Measurements from ENCODE around the gene BMP7.
"Not testable (repeated sequence)": the region's sequence is repeated elsewhere in the genome, so short reads cannot be mapped to it uniquely, and the experiment has no call there.

Gene BMP7

DNA sequence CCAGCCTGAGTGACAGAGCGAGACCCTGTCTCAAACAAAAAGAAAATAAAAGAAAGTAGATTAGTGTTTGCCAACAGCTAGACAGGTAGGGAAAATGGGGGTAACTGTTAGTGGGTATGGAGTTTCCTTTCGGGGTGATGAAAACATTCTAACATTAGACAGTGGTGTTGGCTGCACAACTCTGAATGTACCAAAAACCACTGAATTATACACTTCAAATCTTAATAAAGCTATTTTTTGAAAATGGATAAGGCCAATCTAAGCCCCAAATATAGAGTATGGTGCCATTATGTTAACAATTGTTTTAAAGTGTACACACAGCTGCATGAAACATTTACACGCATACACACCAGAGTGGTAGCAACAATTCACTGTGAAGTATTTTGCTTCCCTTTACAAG lies 57.0 kb downstream of the BMP7 start:
- DNase-seq: no peak

DNA sequence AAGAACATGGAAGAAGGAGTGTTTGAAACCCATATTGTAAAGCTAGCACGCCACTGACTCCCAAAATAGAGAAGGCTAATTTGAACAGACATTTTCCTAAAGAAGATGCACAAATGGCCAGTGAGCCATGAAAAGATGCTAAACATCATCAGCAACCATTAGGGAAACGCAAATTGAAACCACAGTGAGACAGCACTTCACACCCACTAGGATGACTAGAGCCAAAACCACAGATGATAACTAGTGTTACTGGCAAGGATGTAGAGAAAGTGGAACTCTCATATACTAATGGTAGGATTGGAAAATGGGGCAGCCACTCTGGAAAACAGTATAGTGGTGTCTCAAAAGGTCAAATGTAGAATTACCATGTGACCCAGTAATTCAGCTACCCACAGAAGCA lies 58.2 kb downstream of the BMP7 start:
- no peak for DNase-seq

DNA sequence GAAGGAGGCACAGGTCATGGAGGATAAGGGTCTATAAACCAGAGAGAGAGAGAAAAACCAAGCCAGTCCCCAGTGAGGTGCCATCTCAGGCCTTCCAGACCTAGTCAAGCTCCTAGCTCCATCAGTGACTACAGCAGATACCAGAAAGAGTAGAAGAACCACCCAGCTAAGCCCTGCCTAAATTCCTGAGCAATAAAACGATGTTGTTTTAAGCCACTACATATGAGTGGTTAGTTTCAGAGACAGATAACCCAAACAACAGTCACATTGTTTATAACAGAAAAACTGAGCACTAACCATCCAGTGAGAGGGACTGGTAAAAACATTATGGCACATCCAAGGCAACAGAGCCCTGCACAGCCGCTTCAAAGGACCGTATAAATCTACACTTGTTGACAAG lies 59.2 kb downstream of the BMP7 start:
- no peak for DNase-seq

DNA sequence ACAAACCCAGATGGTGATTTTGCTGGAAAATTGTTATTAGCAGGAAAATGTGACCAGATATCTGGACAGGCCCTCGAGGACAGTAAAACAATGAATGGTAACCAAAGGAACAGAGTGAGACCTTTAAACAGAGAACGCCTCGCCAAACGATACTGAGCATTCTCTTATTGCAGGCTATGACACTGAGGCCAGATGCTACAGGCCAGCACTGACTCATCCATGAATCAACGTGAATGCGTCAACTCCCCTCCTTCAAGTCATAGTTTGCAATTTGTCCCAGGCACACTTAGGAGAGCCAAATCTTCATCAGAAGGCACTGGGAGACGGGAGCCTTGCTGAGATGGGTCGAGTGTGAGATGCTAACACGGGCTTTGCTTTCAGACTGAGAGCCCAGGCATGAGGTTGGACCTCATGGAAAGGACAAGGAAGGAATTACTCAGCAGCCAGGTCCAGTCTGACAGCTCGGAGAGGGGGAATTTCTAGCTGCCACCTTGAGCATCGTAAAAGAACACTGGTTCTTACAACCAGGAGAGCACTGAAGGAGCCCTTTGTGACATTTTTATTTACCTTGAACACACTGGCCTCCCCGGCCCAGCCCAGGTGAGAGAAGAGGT lies 60.7 kb downstream of the BMP7 start:
- DNase-seq: no peak

DNA sequence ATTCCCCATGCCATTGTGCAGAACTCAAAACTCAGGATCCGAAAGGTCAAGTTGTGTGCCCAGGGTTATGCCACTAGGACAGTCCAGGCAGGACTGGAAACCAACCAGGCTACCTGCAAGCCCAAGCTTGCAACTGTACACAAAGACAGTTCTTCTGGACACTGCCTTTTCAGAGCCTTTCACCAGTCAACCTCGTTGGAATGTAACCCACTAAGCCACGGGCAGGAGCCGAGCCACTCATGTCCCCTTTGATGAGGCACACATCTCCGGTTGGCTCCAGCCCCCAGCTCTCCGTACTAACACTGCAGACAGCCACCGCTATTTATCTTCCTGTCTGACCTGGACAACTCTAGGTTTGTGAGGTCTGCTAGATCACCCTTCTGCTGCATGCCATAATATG lies 62.5 kb downstream of the BMP7 start:
- DNase-seq: no peak

DNA sequence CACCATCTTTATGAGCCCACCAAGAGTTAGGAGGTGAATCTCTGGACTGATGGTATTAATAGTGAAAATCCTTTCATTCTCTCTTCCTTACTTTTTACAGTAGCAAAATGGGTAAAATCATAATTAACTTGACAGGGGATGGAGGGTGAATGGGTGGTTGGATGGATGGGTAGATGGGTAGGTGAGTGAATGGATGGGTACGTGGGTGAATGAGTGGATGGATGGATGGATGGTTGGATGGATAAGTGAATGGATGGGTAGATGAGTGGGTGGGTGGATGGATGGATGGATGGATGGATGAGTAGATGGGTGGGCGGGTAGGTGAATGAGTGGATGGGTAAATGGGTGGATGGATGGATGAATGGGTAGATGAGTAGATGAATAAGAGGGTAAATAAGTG lies 63.2 kb downstream of the BMP7 start:
- DNase-seq: no peak

DNA sequence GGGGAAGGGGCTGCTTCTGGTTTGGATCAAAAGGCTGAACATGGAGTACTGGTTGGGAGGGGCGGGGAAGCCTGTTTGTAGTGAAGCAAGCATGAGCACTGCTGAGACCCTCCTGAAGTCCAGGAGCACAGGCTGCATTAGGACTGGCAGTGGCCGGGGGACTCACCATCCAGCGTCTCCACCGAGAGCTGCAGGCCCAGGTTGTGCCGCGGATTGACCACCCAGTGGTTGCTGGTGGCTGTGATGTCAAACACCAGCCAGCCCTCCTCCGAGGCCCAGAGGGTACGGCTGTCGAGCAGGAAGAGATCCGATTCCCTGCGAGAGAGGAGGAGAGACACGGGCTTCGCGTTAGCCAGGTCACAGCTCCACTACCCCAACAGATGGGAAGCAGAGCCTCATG lies 64.1 kb downstream of the BMP7 start:
- no peak for DNase-seq

DNA sequence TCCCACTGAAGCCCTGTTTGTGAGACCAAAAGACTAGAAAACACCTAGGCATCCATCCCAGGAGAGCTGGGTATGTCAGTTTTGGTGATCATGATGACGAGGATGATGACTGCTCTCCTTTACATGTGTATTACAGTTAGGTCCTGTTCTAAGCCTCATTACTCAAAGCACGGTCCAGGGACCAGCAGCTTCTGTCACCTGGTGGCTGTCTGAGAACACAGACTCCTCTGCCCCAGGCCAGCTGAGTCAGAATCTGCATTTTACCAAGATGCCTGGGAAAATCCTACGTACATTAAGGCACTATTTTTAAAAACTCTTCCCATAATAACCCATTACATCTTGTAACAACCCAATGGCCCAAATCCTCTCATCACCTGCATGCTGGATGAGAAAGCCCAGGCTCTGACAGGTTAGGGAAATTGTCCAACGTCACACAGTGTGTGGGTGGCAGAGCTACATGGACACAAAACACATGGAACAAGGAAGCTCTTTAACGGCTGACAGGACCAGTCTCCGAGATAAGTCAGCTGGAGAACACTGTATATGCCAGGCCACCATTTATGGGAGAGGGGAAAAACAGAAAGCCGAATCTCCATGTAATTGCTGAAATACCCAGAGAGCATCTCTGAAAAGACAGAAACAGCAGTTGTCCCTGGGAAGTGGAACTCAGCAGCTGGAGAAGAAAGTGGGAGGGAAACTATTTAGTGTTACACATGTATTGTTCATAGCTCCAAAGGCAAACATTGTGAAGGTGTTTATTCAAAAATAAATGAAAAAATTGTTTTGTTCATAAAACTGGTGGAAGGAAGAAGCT lies 65.4 kb downstream of the BMP7 start:
- DNase-seq: no peak

DNA sequence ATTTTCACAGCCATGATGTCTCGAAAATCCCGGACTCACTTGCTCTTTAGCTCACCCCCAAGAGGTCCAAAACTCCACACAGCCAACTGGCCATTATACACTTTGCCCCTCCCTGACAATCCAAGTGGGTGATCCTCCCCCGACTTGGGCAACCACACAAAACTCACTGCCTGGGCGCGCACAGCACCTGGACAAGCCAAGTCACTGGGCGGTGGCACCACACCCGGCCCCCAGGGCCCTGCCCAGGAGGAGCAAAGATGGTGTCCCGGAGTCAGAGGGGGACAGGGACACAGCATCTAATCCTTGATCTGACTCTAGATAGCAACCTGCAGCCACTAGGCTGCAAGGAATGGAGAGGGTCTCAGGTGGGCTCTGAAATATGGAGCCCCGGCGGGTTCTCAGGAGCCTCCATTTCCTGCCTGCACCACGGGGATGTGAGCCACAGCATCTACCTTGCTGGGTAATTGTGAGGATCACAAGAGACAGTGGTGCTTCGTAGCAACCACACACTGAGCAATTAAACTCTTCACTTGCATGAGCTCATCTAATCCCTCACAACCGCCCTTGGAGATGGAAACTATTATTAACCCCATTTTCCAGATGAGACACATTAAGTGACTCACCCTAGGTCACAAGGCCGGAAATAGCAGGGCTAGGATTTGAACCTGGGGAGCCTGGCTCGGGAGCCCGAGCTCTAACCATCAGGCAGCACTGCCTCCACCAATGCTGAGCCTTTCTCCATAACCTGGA lies 66.6 kb downstream of the BMP7 start:
- no peak for DNase-seq

DNA sequence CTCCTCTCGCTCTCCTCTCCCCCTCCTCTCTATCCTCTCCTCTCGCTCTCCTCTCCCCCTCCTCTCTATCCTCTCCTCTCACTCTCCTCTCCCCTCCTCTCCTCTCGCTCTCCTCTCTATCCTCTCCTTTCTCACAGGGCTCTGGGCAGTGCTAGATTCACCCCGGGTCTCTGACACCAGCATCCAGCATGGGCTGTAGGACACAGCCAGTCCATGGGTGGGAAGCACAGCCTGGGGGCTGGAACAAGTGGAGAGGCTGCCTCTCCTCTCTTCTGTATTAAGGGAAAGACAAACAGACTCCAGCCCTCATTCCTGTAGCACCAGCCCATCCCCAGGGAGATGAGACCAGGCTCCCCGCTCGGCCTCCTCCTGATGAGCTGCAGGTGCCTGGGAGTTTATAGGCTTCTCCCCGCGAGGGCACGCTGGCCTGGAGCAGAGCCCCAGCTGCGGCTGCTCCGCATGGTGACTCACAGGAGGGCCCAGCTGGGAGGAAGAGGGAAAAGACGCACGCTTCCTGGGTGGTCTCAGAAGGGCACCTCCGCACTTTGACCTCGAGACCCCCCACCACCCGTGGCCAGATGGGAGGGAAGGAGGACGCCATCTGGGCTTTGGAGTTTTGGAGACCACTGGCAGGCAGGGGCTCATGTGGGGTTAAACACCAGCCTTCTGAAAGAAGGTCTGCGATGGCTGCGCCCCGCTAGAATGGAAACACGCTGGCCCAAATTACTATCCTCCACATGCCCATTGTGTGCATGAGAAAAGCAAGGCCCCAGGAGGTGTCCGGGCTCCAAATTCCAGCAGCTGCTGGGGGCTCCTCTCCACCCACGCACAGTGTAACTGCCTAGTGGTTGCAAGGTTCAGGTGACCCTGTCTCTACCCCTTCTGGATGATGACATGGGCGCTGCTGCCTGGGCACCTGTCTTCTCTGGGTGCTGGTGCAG lies 68.0 kb downstream of the BMP7 start:
- DNase-seq: no peak

DNA sequence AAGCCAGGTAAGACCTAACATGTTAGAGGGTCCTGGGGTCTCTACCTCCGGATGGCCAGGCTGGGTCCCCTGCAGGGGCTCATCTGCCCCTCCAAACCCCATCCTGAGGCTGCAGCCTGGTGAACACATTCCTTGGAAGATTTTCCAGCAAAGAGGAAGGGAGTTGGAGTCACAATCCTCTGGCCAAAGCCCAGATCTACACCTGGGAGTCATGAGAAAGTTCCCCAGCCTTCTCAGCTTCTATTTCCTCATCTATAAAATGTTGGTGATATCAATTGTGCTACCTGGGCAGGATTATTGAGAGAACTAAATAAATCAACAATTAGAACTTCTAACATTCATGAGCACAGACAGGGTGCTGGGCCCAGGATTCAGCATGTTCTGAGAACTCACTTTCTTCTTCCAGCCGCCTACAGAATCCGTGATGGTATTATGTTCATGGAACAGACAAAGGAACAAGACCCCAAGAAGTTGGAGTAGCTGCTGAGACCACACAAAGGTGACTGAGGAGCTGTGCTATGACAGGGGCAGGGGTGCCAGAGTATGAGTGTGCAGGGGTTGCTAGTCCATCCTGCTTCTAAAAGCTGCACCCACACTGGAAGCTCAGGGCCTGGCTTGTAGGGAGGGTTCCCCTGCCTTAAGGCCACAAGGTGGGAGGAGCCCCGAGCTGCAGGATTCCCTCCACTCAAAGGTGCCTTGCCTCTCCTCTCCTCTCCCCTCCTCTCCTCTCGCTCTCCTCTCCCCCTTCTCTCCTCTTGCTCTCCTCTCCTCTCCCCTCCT lies 68.9 kb downstream of the BMP7 start:
- DNase-seq: no peak

DNA sequence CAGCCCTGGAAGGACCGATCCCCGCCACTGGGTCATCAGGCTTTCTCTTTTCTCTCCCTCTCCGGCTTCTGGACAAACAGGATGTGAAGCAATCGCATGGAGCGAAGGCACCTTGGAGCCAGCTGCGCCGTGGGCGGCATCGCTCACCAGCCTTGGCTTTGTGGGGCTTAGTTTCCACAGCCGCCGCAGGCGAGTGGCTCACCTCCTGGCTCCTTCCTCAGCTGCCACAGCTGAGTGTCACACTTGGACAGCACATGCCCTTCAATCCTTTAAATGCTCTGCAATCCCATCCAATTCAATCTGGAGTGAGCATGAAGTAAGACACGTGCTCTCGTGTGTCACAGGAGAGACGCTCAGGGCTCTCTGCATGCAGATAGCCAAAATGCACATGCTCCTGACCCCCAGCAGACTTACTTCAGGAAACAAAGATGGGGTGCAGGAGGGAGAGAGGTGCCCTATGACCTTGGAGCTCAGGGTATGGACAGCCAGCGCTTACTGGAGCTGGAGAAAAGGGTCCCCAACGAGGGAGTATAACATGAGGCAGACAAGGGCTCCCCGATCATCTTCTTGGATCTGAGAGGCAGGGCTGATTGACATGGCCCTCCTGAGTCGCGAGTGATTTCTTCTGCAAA lies 70.9 kb downstream of the BMP7 start:
- DNase-seq: no peak

DNA sequence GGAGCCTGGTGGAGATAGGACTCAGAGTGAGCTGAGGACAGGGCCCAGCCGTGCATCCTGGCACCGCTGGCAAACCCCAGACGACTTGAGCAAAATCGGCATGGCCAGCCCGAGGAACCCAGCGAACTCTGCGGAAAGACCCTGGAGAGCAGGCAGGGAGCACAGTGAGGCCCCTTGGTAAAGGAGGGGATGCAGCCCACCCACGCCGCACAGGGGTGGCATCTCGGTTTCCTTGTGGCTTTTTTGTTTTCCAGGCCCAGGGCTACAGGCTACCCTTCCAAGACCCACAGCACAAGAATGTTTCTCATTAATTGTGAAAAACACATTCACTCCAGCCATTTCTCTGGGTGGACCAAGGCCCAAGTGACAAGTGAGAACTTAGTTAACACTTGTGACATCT lies 71.4 kb downstream of the BMP7 start:
- no peak for DNase-seq

DNA sequence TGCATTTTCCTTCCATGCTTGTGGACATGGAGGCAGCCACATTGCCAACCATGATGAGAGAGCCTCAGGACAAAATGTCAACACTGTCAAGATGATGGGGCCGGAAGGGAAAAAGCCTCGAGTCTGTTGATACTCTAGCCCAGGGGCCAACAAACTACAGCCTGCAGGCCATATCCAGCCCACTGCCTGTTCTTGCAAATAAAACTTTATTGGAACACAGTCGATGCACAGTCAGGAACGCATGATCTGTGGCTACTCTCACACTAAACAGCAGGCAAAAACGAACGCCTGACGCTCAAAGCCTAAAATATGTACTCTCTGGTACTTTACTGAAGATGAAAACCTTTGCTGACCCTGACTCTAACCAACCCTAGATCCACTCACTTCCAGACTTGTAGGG lies 72.3 kb downstream of the BMP7 start:
- no peak for DNase-seq

DNA sequence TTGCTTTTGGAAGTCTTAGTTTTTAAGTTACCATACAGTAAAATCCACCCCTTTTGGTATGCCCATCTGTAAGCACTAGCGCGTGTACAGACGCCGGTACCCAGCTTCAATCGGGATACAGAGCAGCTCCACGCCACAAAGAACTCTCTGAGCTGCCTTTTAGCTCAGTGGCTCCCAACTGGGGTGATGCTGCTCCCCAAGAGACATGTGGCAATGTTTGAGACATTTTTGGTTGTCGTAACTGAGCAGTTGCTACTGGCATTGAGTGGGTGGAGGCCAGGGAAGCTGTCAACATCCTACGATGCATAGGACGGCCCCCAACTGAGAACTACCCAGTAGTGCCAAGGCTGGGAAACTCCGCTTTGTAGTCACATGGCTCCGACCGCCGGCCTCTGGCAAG lies 73.3 kb downstream of the BMP7 start:
- no peak for DNase-seq

DNA sequence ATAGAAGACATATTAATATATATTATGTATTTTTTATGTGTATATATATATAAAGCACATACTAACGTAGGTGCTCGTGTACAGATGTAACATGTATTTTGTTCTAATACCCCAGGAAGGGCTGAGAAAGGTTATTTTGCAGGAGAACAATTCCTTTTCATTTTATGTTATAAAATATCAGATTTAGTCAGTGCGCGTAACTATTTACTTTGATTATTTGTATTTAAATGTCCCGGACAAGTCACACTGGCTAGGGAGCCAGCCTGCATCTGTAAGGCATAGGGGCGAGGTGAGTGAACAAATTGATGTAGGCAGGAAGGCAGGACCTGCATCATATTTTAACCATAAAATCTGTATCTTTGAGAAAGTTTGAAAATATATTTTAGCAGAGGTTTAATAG lies 74.1 kb downstream of the BMP7 start:
- no peak for DNase-seq

DNA sequence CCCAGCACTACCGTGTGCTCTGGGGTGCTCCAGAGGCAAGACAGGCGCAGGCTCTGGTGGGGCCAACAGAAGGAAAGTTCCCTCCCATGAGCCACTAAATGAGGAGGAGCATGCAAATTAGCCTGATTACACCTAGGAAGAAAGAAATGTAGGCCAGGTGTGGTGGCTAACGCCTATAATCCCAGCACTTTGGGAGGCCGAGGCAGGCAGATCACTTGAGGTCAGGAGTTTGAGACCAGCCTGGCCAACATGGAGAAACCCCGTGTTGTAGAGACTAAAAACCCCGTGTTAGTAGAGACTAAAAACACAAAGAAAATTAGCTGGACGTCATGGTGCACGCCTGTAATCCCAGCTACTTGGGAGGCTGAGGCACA lies 75.2 kb downstream of the BMP7 start:
- DNase-seq: not testable (repeated sequence)

DNA sequence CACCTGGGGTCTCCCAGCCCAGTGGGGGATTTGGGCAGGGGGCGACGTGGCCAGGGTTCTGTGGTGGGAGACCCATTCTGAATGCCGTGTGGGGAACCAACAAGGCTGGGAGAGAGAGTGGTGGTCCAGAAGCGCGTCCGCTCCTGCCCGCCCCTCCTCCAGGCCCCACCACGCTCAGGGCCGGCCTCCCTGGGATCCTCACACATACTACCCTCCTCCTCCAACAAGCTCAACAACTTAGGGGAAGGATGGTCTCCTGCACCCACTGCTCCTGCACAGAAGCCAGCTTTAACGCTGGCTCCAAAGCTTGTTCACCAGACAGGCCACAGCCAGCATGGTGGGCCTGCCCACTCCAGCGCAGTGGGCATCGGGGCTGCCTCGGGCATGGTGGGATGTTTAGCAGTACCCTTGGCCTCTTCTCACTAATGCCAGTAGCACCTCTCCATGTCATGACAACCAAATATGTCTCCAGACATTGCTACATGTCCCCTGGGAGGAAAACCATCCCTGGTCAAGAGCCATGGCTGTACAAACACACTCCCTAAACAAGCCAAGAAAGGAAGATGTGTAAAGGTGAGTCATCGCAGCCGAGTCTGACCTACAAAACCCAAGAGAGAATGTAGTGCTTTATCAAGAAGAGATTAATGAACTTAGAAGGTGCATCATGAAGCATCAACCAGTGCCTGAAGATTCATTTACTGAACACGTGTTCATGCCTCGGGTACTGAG lies 75.7 kb downstream of the BMP7 start:
- DNase-seq: no peak

DNA sequence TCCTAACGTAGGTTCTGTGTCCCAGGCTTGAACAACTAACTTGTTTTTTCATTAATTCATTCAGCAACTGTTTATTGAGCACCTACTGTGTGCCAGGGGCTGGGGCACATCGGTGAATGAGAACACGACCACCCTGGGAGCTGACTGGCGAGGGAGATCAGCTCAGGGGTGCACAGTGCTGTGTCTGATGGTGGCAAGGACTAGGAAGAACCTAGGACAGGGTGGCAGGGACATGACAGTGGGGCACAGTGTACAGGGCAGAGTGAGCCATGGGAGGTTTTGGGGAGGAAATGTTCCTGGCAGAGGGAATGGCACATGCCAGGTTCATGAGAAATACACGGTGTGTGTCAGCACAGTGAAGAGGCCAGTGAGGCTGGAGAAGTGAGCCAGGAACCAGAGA lies 76.7 kb downstream of the BMP7 start:
- no peak for DNase-seq

DNA sequence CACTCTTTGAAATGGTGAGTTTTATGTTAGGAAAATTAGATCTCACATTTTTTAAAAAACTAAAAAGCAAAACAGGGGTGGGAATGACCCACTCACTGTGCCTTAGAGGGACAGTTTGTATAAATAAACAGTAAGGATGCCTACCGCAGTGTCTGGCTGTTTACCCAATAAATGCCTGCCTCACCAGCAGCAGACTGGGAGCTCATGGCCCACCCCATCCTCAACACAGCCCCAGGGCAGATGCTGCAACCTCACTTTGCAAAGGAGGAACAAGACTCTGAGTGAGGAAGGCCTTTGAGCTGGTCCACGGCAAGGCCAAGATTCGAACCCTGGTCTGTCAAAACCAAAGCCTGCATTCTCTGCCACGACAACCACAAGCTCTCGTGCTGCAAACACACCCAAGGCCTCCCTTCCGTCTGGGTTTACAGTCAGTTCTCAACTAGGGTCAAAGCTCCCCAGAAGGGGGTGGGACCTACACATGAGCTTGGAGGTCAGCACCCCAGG lies 77.8 kb downstream of the BMP7 start:
- DNase-seq: no peak

DNA sequence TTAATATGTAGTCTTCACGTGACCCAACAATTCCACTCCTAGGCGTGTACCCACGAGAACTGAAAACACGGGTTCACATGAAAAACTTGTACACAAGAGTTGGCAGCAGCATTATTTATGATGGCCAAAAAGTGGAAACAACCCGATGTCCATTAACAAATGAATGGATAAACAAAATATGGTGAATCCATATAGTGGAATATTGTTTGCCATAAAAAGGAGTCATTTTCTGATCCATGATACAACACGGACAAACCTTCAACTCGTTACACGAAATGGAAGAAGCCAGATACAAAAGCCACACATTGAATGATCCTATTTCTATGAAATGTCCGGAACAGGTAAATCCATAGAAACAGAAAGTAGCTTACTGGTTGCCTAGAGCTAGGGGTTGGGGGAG lies 78.4 kb downstream of the BMP7 start:
- DNase-seq: no peak
